ENCODE data around the gene LSM4.

Gene LSM4

GRCh38 chr19:18282021-18282787 is 40.7 kb downstream of the LSM4 start:
- Histone ChIP-seq H2AFZ (ENCODE audit: low read length) (peak overlapping the region; percentile 72), H3K79me1 (ENCODE audit: low read depth, low read length) (peaks cover 15% of the 10 kb centered on the region), H3K9me3 (replicated peaks in 1 of 2; ENCODE audit: control insufficient read depth in 2 of 2, insufficient read depth in 1 of 2, low read depth in 1 of 2, low read length in 2 of 2) (peaks cover 0 to 4% of the 10 kb centered on the region in 2 donors), H3K4me3 (ENCODE audit: low read length in 2 of 2) (peak overlapping the region; percentile 50 to 77), H3K14ac (ENCODE audit: low read length) (peak overlapping the region; percentile 1), H3K4ac (ENCODE audit: low read length) (peak overlapping the region; percentile 89), H3K23ac (ENCODE audit: low read depth, low read length, poor library complexity) (peak overlapping the region; percentile 43), H2BK120ac (ENCODE audit: low read depth, low read length) (peak overlapping the region; percentile 75), H4K8ac (ENCODE audit: low read depth, low read length) (peak overlapping the region; percentile 92), H3K4me1 (ENCODE audit: control insufficient read depth in 2 of 2, insufficient read depth in 1 of 2, low read depth in 1 of 2, low read length in 2 of 2) (peaks cover 17 to 20% of the 10 kb centered on the region in 2 donors), H2BK5ac (ENCODE audit: low read length) (peak overlapping the region; percentile 100), H3K36me3 (replicated peaks in 1 of 2; ENCODE audit: control insufficient read depth in 2 of 2, insufficient read depth in 2 of 2, low read length in 2 of 2) (peaks cover 15 to 18% of the 10 kb centered on the region in 2 donors), H2BK12ac (ENCODE audit: low read length) (peak overlapping the region; percentile 93), H3K27me3 (ENCODE audit: control insufficient read depth in 3 of 3, insufficient read depth in 3 of 3, low read depth in 1 of 3, low read length in 3 of 3) (no peaks in the 10 kb centered on the region), H2BK15ac (ENCODE audit: low read length) (peak overlapping the region; percentile 100), H3K27ac (replicated peaks; ENCODE audit: low read length) (peak overlapping the region; percentile 100), H2AK5ac (ENCODE audit: low read depth, low read length) (peak overlapping the region; percentile 79), H3K18ac (ENCODE audit: low read length) (peak overlapping the region; percentile 84), H3K4me2 (ENCODE audit: insufficient read depth, low read length, poor library complexity, severe bottlenecking) (peak overlapping the region; percentile 83), H4K91ac (ENCODE audit: low read depth, low read length, poor library complexity) (peak overlapping the region; percentile 93), H3K9ac (ENCODE audit: low read depth, low read length, poor library complexity) (peak overlapping the region; percentile 93)
- no CpG with 5 or more reads among the region's 27 CpGs for WGBS, 2 donors (ENCODE audit: extremely low coverage in 2 of 2, insufficient read length in 2 of 2, insufficient replicate concordance in 1 of 2)
- DNase-seq (ENCODE audit: low spot score): no peak

- Histone ChIP-seq H2BK15ac (ENCODE audit: low read length) (peak within 1 kb of the TSS; percentile 100), H3K18ac (ENCODE audit: low read length) (peak within 1 kb of the TSS; percentile 98), H4K8ac (ENCODE audit: low read depth, low read length) (peak within 1 kb of the TSS; percentile 92), H3K4ac (ENCODE audit: low read length) (peak within 1 kb of the TSS; percentile 89), H3K14ac (ENCODE audit: low read length) (peak within 1 kb of the TSS; percentile 90), H3K4me1 (ENCODE audit: control insufficient read depth in 2 of 2, insufficient read depth in 1 of 2, low read depth in 1 of 2, low read length in 2 of 2) (peaks cover 17 to 20% of the 10 kb centered on the region in 2 donors), H3K4me2 (ENCODE audit: insufficient read depth, low read length, poor library complexity, severe bottlenecking) (peak within 1 kb of the TSS; percentile 83), H3K36me3 (replicated peaks in 1 of 2; ENCODE audit: control insufficient read depth in 2 of 2, insufficient read depth in 2 of 2, low read length in 2 of 2) (peaks cover 15 to 22% of the 10 kb centered on the region in 2 donors), H3K9me3 (replicated peaks in 1 of 2; ENCODE audit: control insufficient read depth in 2 of 2, insufficient read depth in 1 of 2, low read depth in 1 of 2, low read length in 2 of 2) (peaks cover 0 to 4% of the 10 kb centered on the region in 2 donors), H2BK120ac (ENCODE audit: low read depth, low read length) (peak within 1 kb of the TSS; percentile 75), H4K91ac (ENCODE audit: low read depth, low read length, poor library complexity) (peak within 1 kb of the TSS; percentile 93), H3K27me3 (ENCODE audit: control insufficient read depth in 3 of 3, insufficient read depth in 3 of 3, low read depth in 1 of 3, low read length in 3 of 3) (no peaks in the 10 kb centered on the region), H3K27ac (replicated peaks; ENCODE audit: low read length) (peak within 1 kb of the TSS; percentile 100), H3K4me3 (ENCODE audit: low read length in 2 of 2) (peak within 1 kb of the TSS; percentile 89 to 96), H2BK12ac (ENCODE audit: low read length) (peak within 1 kb of the TSS; percentile 93), H2AK5ac (ENCODE audit: low read depth, low read length) (peak within 1 kb of the TSS; percentile 93), H3K9ac (ENCODE audit: low read depth, low read length, poor library complexity) (peak within 1 kb of the TSS; percentile 98), H3K79me1 (ENCODE audit: low read depth, low read length) (peaks cover 15% of the 10 kb centered on the region), H3K23ac (ENCODE audit: low read depth, low read length, poor library complexity) (peak within 1 kb of the TSS; percentile 95), H2BK5ac (ENCODE audit: low read length) (peak within 1 kb of the TSS; percentile 100), H2AFZ (ENCODE audit: low read length) (peak within 1 kb of the TSS; percentile 72)
- WGBS, 2 donors (ENCODE audit: extremely low coverage in 2 of 2, insufficient read length in 2 of 2, insufficient replicate concordance in 1 of 2): no CpG with 5 or more reads among the region's 138 CpGs
- peak; percentile 99 for DNase-seq (ENCODE audit: low spot score)
Observed at GRCh38 chr19:18281082-18282020, 41.5 kb downstream of the LSM4 start, which contains the start of gene JUND. TSS of gene JUND (minus strand) at chr19:18281622. CDS start at chr19:18281484, 138 bp downstream.

GRCh38 chr19:18280247-18281081 is 42.4 kb downstream of the LSM4 start:
- H3K4me2 ChIP-seq (ENCODE audit: insufficient read depth, low read length, poor library complexity, severe bottlenecking): peak overlapping the region; percentile 66
- peak overlapping the region; percentile 93 for H2AK5ac ChIP-seq (ENCODE audit: low read depth, low read length)
- no peak overlapping the region for H2BK120ac ChIP-seq (ENCODE audit: low read depth, low read length)
- peak overlapping the region; percentile 92 for H4K91ac ChIP-seq (ENCODE audit: low read depth, low read length, poor library complexity)
- peaks cover 17 to 20% of the 10 kb centered on the region in 2 donors for H3K4me1 ChIP-seq (ENCODE audit: control insufficient read depth in 2 of 2, insufficient read depth in 1 of 2, low read depth in 1 of 2, low read length in 2 of 2)
- H3K4ac ChIP-seq (ENCODE audit: low read length): no peak overlapping the region
- DNase-seq (ENCODE audit: low spot score): no peak
- peaks cover 0 to 4% of the 10 kb centered on the region in 2 donors for H3K9me3 ChIP-seq (replicated peaks in 1 of 2; ENCODE audit: control insufficient read depth in 2 of 2, insufficient read depth in 1 of 2, low read depth in 1 of 2, low read length in 2 of 2)
- H4K8ac ChIP-seq (ENCODE audit: low read depth, low read length): no peak overlapping the region
- no peak overlapping the region for H2BK12ac ChIP-seq (ENCODE audit: low read length)
- peak overlapping the region; percentile 98 for H3K9ac ChIP-seq (ENCODE audit: low read depth, low read length, poor library complexity)
- peak overlapping the region; percentile 58 for H2BK15ac ChIP-seq (ENCODE audit: low read length)
- peak overlapping the region; percentile 90 for H3K14ac ChIP-seq (ENCODE audit: low read length)
- H3K79me1 ChIP-seq (ENCODE audit: low read depth, low read length): peaks cover 18% of the 10 kb centered on the region
- peak overlapping the region; percentile 91 for H3K27ac ChIP-seq (replicated peaks; ENCODE audit: low read length)
- peak overlapping the region; percentile 87 for H2BK5ac ChIP-seq (ENCODE audit: low read length)
- peak overlapping the region; percentile 95 for H3K23ac ChIP-seq (ENCODE audit: low read depth, low read length, poor library complexity)
- no CpG with 5 or more reads among the region's 111 CpGs for WGBS, 2 donors (ENCODE audit: extremely low coverage in 2 of 2, insufficient read length in 2 of 2, insufficient replicate concordance in 1 of 2)
- peak overlapping the region; percentile 89 to 96 for H3K4me3 ChIP-seq (ENCODE audit: low read length in 2 of 2)
- H3K36me3 ChIP-seq (replicated peaks in 1 of 2; ENCODE audit: control insufficient read depth in 2 of 2, insufficient read depth in 2 of 2, low read length in 2 of 2): peaks cover 17 to 28% of the 10 kb centered on the region in 2 donors
- no peaks in the 10 kb centered on the region for H3K27me3 ChIP-seq (ENCODE audit: control insufficient read depth in 3 of 3, insufficient read depth in 3 of 3, low read depth in 1 of 3, low read length in 3 of 3)
- H2AFZ ChIP-seq (ENCODE audit: low read length): no peak overlapping the region
- H3K18ac ChIP-seq (ENCODE audit: low read length): peak overlapping the region; percentile 98
